HG03378 (cell line): ENCODE measurements around the gene AJAP1.

ENCODE experiments used
- ATAC-seq: cut with Tn5 transposase; IDR thresholded peaks from one replicate; pipeline ENCODE4 v1.9.1; 2021; ENCODE audit warnings: mild to moderate bottlenecking, moderate library complexity; ENCODE audit not compliant: unreplicated experiment

Gene AJAP1

GRCh38 chr1:4801192-4801924 lies 146.9 kb downstream of the AJAP1 start:
- ATAC-seq: no peak

- ATAC-seq: no peak
Observed at GRCh38 chr1:4802024-4802423, 147.6 kb downstream of the AJAP1 start.

- no peak for ATAC-seq
Observed at GRCh38 chr1:4803335-4803734, 148.9 kb downstream of the AJAP1 start.

- no peak for ATAC-seq
Observed at GRCh38 chr1:4805987-4806386, 151.6 kb downstream of the AJAP1 start.

GRCh38 chr1:4820543-4820942 lies 166.1 kb downstream of the AJAP1 start:
- ATAC-seq: no peak

- ATAC-seq: no peak
Observed at GRCh38 chr1:4825800-4826450, 171.5 kb downstream of the AJAP1 start.

- ATAC-seq: no peak
Observed at GRCh38 chr1:4830707-4831106, 176.3 kb downstream of the AJAP1 start.

- no peak for ATAC-seq
Observed at GRCh38 chr1:4836574-4836973, 182.2 kb downstream of the AJAP1 start.

GRCh38 chr1:4837031-4837600 lies 182.7 kb downstream of the AJAP1 start:
- ATAC-seq: no peak

- ATAC-seq: no peak
Observed at GRCh38 chr1:4837752-4838151, 183.3 kb downstream of the AJAP1 start.

GRCh38 chr1:4838231-4838630 lies 183.8 kb downstream of the AJAP1 start:
- no peak for ATAC-seq
